PC-3 (cell line): ENCODE data around the gene CAMSAP1.

Experiments
- CTCF ChIP-seq: fragments of 300-600 bp; sonication (generic); conservative IDR thresholded peaks from 2 replicates; pipeline ENCODE4 v1.5.1; 2017; ENCODE audit warnings: antibody characterized with exemption, low read depth, mild to moderate bottlenecking, low read length
- EZH2 ChIP-seq: fragments of 300-600 bp; sonication (generic); IDR thresholded peaks from one replicate; pipeline ENCODE4 v1.6.1; 2017; ENCODE audit warnings: antibody characterized with exemption, mild to moderate bottlenecking, low read length; ENCODE audit not compliant: unreplicated experiment

GRCh38 chr9:135830496-135830895, 76.8 kb downstream of the CAMSAP1 start:
- TF ChIP-seq CTCF, result no peak
- no peak for TF ChIP-seq EZH2
